Measurements from ENCODE around the gene TBATA.

Gene TBATA

DNA sequence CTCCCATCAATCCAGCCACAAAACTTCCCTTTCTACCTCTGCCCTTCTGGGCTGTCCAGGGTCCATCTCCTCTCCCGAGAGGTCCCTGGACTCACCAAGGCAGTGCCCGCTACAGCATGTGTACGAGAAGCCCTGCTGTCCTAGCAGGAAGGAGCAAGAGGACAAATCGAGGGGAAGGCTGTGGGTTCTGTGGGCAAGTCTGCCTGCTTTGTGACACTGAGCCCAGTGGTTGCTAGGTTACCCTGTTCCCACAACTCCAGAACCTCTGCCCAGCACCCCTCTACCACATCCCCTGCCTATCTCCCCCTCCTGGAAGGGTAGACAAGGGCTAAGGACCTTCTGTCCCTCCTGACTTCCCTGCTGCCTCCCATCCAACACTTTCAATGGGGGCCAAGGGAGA is at the start of gene TBATA:
Gene TBATA (minus strand): TSS at position 188 of the 400 bp plus-strand sequence. CDS start 1,998 bp downstream, outside the sequence.
- Histone ChIP-seq H3K9ac (ENCODE audit: low read length) (no peak within 1 kb of the TSS), H3K4me3 (ENCODE audit: low read length) (no peak within 1 kb of the TSS), H3K36me3 (ENCODE audit: control insufficient read depth, insufficient read depth, low read length) (no peaks in the 10 kb centered on the region), H3K4me1 (ENCODE audit: control insufficient read depth, insufficient read depth, low read length) (no peaks in the 10 kb centered on the region), H3K9me3 (ENCODE audit: control insufficient read depth, low read length) (no peaks in the 10 kb centered on the region), H3K27me3 (ENCODE audit: control insufficient read depth, insufficient read depth, low read length) (no peaks in the 10 kb centered on the region)

DNA sequence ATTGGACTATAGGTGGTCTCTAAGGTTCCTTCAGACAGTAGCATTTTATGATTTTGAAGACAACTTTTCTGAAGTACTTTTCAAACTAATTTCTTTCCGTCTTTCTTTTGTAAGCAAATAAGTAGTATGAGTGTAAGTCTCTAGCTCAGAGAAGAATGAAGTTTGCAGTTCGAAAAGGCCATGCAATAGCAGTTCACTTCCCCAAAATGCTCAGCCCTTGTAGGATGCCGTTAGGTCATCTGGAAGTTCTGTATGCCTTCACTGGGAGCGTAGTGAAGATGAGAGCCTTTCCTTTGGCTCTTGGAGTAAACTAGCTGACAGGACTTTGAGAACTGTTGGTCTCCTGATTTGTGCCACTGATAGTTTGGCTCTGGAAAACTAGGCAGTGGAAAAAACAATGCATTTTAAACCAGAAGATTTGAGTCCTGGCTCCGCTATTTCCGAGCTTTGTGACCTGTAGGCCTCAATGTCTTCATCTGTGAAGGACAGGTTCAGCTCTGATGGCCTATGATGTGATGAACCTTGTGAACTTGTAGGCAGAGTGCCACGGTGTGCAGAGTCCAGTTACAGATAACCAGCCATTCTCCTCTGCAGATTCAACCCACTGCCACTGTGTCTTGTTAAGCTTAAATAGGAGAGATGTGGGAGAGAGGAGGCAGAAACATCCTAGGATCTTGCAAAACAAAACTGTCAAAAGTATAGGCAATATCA is 49.4 kb upstream of the TBATA start:
- Histone ChIP-seq H3K27me3 (ENCODE audit: control insufficient read depth, insufficient read depth, low read length) (no peaks in the 10 kb centered on the region), H3K4me1 (ENCODE audit: control insufficient read depth, insufficient read depth, low read length) (no peaks in the 10 kb centered on the region), H3K4me3 (ENCODE audit: low read length) (no peak overlapping the region), H3K36me3 (ENCODE audit: control insufficient read depth, insufficient read depth, low read length) (peaks cover 4% of the 10 kb centered on the region), H3K9ac (ENCODE audit: low read length) (no peak overlapping the region), H3K9me3 (ENCODE audit: control insufficient read depth, low read length) (no peaks in the 10 kb centered on the region)

GRCh38 chr10:70834021-70834420 is 48.8 kb upstream of the TBATA start:
- Histone ChIP-seq H3K27me3 (ENCODE audit: control insufficient read depth, insufficient read depth, low read length) (no peaks in the 10 kb centered on the region), H3K36me3 (ENCODE audit: control insufficient read depth, insufficient read depth, low read length) (peaks cover 4% of the 10 kb centered on the region), H3K4me1 (ENCODE audit: control insufficient read depth, insufficient read depth, low read length) (no peaks in the 10 kb centered on the region), H3K9me3 (ENCODE audit: control insufficient read depth, low read length) (no peaks in the 10 kb centered on the region), H3K4me3 (ENCODE audit: low read length) (no peak overlapping the region), H3K9ac (ENCODE audit: low read length) (no peak overlapping the region)

DNA sequence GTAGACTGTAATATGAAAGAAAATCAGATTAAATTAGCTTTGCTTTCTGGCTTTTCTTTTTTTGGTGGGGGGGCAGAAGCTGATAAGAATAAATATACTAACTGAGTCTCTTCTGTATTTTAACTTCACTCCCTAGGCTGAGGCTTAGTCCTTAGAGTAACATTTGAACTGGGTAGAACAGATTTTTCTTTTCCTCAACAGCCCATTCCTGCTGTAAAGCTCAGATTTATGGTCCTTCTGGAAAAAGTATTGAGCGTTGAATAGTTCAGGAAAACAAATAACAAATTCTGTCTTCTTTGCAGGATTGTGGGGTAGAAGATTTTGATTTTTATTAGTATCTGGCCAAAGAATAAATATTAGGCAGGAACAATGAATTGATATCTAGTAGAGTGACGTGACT is 48.4 kb upstream of the TBATA start:
- Histone ChIP-seq H3K9ac (ENCODE audit: low read length) (no peak overlapping the region), H3K36me3 (ENCODE audit: control insufficient read depth, insufficient read depth, low read length) (no peaks in the 10 kb centered on the region), H3K27me3 (ENCODE audit: control insufficient read depth, insufficient read depth, low read length) (no peaks in the 10 kb centered on the region), H3K9me3 (ENCODE audit: control insufficient read depth, low read length) (no peaks in the 10 kb centered on the region), H3K4me3 (ENCODE audit: low read length) (no peak overlapping the region), H3K4me1 (ENCODE audit: control insufficient read depth, insufficient read depth, low read length) (no peaks in the 10 kb centered on the region)

GRCh38 chr10:70832852-70833528 is 47.8 kb upstream of the TBATA start:
- H3K4me3 ChIP-seq (ENCODE audit: low read length) = no peak overlapping the region
- H3K9ac ChIP-seq (ENCODE audit: low read length) = no peak overlapping the region
- H3K4me1 ChIP-seq (ENCODE audit: control insufficient read depth, insufficient read depth, low read length) = no peaks in the 10 kb centered on the region
- H3K36me3 ChIP-seq (ENCODE audit: control insufficient read depth, insufficient read depth, low read length) = no peaks in the 10 kb centered on the region
- H3K9me3 ChIP-seq (ENCODE audit: control insufficient read depth, low read length) = no peaks in the 10 kb centered on the region
- H3K27me3 ChIP-seq (ENCODE audit: control insufficient read depth, insufficient read depth, low read length) = no peaks in the 10 kb centered on the region

- H3K4me1 ChIP-seq (ENCODE audit: control insufficient read depth, insufficient read depth, low read length) = peaks cover 5% of the 10 kb centered on the region
- H3K9me3 ChIP-seq (ENCODE audit: control insufficient read depth, low read length) = no peaks in the 10 kb centered on the region
Observed at GRCh38 chr10:70832221-70832620, 47.0 kb upstream of the TBATA start.

GRCh38 chr10:70830164-70830563 is 45.0 kb upstream of the TBATA start:
- no peaks in the 10 kb centered on the region for H3K9me3 ChIP-seq (ENCODE audit: control insufficient read depth, low read length)
- H3K27me3 ChIP-seq (ENCODE audit: control insufficient read depth, insufficient read depth, low read length) = no peaks in the 10 kb centered on the region
- H3K4me1 ChIP-seq (ENCODE audit: control insufficient read depth, insufficient read depth, low read length) = peaks cover 10% of the 10 kb centered on the region
- H3K4me3 ChIP-seq (ENCODE audit: low read length) = no peak overlapping the region
- H3K9ac ChIP-seq (ENCODE audit: low read length) = no peak overlapping the region
- no peaks in the 10 kb centered on the region for H3K36me3 ChIP-seq (ENCODE audit: control insufficient read depth, insufficient read depth, low read length)

More at GRCh38 chr10:70832221-70832620, 47.0 kb upstream of the TBATA start:
- no peaks in the 10 kb centered on the region for H3K27me3 ChIP-seq (ENCODE audit: control insufficient read depth, insufficient read depth, low read length)
- no peaks in the 10 kb centered on the region for H3K36me3 ChIP-seq (ENCODE audit: control insufficient read depth, insufficient read depth, low read length)
- H3K9ac ChIP-seq (ENCODE audit: low read length) = no peak overlapping the region
- no peak overlapping the region for H3K4me3 ChIP-seq (ENCODE audit: low read length)

- H3K27me3 ChIP-seq (ENCODE audit: control insufficient read depth, insufficient read depth, low read length) = no peaks in the 10 kb centered on the region
- no peaks in the 10 kb centered on the region for H3K36me3 ChIP-seq (ENCODE audit: control insufficient read depth, insufficient read depth, low read length)
- no peak overlapping the region for H3K9ac ChIP-seq (ENCODE audit: low read length)
- no peaks in the 10 kb centered on the region for H3K9me3 ChIP-seq (ENCODE audit: control insufficient read depth, low read length)
- H3K4me3 ChIP-seq (ENCODE audit: low read length) = no peak overlapping the region
- peaks cover 10% of the 10 kb centered on the region for H3K4me1 ChIP-seq (ENCODE audit: control insufficient read depth, insufficient read depth, low read length)
Observed at GRCh38 chr10:70829543-70829942, 44.4 kb upstream of the TBATA start.

DNA sequence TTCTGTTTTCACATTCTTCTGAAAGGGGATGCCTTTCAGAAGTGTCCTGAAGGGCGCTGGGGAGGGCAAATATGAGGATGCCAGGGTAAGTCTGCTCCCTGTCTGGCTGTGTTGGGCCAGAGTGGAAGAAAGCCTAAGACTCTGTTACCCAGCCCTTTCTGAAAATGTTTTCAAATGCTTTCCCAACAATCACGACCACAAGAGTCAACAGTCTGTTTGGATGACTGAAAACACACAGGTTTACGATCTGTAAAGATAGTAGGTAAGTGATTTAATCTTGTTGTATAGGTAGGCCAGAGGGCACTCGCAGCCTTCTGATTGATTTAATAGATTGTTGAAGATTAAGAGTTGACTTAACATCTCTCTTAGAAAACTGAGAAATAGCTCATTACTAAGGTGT is 43.7 kb upstream of the TBATA start:
- Histone ChIP-seq H3K27me3 (ENCODE audit: control insufficient read depth, insufficient read depth, low read length) (no peaks in the 10 kb centered on the region), H3K4me3 (ENCODE audit: low read length) (no peak overlapping the region), H3K4me1 (ENCODE audit: control insufficient read depth, insufficient read depth, low read length) (peaks cover 10% of the 10 kb centered on the region), H3K9me3 (ENCODE audit: control insufficient read depth, low read length) (no peaks in the 10 kb centered on the region), H3K36me3 (ENCODE audit: control insufficient read depth, insufficient read depth, low read length) (no peaks in the 10 kb centered on the region), H3K9ac (ENCODE audit: low read length) (no peak overlapping the region)

DNA sequence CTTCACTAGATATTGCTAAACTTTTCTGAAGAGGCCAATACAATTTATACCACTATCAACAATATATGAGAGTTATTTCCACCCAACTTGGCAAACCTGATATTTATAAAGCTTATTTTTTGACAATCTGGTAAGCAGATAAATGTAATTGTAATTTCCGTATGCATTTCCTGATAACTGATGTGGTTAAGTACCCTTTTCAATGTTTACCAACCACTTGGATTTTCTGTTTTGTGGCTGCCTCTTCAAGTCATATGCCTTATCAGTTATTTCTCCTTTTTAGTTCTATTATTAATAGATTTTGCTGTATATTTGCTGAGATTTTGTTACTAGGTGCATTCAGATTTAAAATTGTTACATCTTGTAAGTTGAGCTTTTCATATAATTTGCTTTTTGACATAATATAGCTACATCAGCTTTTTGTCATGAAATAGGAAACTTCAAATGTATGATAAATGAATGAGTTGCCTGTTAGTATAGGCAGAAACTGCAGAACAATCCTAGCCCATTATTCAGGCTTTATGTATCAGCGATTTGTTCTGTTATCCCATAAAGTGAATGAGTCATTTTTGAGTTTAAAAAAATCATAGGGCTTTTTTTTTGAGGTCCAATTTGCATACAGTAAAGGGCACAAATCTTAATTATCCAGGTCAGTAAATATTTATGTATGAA is 42.0 kb upstream of the TBATA start:
- no peak overlapping the region for H3K4me3 ChIP-seq (ENCODE audit: low read length)
- no peaks in the 10 kb centered on the region for H3K9me3 ChIP-seq (ENCODE audit: control insufficient read depth, low read length)
- no peaks in the 10 kb centered on the region for H3K36me3 ChIP-seq (ENCODE audit: control insufficient read depth, insufficient read depth, low read length)
- peaks cover 10% of the 10 kb centered on the region for H3K4me1 ChIP-seq (ENCODE audit: control insufficient read depth, insufficient read depth, low read length)
- no peak overlapping the region for H3K9ac ChIP-seq (ENCODE audit: low read length)
- no peaks in the 10 kb centered on the region for H3K27me3 ChIP-seq (ENCODE audit: control insufficient read depth, insufficient read depth, low read length)

GRCh38 chr10:70822076-70822820 is 37.1 kb upstream of the TBATA start:
- no peak overlapping the region for H3K4me3 ChIP-seq (ENCODE audit: low read length)
- no peaks in the 10 kb centered on the region for H3K9me3 ChIP-seq (ENCODE audit: control insufficient read depth, low read length)
- no peaks in the 10 kb centered on the region for H3K36me3 ChIP-seq (ENCODE audit: control insufficient read depth, insufficient read depth, low read length)
- H3K27me3 ChIP-seq (ENCODE audit: control insufficient read depth, insufficient read depth, low read length) = no peaks in the 10 kb centered on the region
- H3K4me1 ChIP-seq (ENCODE audit: control insufficient read depth, insufficient read depth, low read length) = peaks cover 5% of the 10 kb centered on the region
- no peak overlapping the region for H3K9ac ChIP-seq (ENCODE audit: low read length)

All from mucosa of stomach (tissue), 1 donor.